GM23338 (cell line): ENCODE measurements around the gene FSIP1.
A peak's percentile ranks its signal among the peaks of the same experiment; 100 is the strongest.

Experiments
- CTCF ChIP-seq, 2 experiments: fragments of 200-600 bp in 1 of 2; sonication (generic) in 1 of 2; conservative IDR thresholded peaks; 2 replicates each; pipeline versions ENCODE4 v1.5.1 to v1.6.1; 2016 to 2017; ENCODE audit warnings: antibody characterized with exemption in 2 of 2, low read depth in 2 of 2, mild to moderate bottlenecking in 2 of 2, moderate library complexity in 1 of 2
- ETS1 ChIP-seq: IDR thresholded peaks from 2 replicates; pipeline ENCODE4 v1.6.1; 2016; ENCODE audit warnings: antibody characterized with exemption
- EZH2 ChIP-seq: fragments of 200-600 bp; sonication (generic); IDR thresholded peaks from one replicate; pipeline ENCODE4 v1.8.0; 2017; ENCODE audit warnings: antibody characterized with exemption, mild to moderate bottlenecking, low read depth; ENCODE audit not compliant: unreplicated experiment
- REST ChIP-seq: IDR thresholded peaks from one replicate; pipeline ENCODE4 v1.6.1; 2018; ENCODE audit warnings: antibody characterized with exemption; ENCODE audit not compliant: unreplicated experiment
- ZNF331 ChIP-seq: fragments of 250-450 bp; sonication (Bioruptor Pico); IDR thresholded peaks from 2 replicates; pipeline ENCODE4 v1.5.0; 2020; ENCODE audit warnings: low read depth, mild to moderate bottlenecking, moderate library complexity

GRCh38 chr15:39756806-39757522, 25.7 kb downstream of the FSIP1 start:
- TF ChIP-seq EZH2, result no peak
- peak; percentile 62 to 88 for TF ChIP-seq CTCF (conservative IDR thresholded peaks at IDR 0.05; ENCODE audit: low read depth in 2 of 2)
- TF ChIP-seq REST, result no peak
- TF ChIP-seq ZNF331, result no peak
- no peak for TF ChIP-seq ETS1
